Small intestine (tissue), 7 donors: ENCODE data around the gene MYO7A. TPM values are rescaled to one million over a fixed set of nuclear protein-coding genes. Genes with fewer than 3 reads are reported as not detected.

Experiments
- DNase-seq, 2 donors: peaks; one replicate each; pipeline versions ENCODE4 v3.0.0 to v3.0.0-alpha.2; 2013
- FAIRE-seq: peaks from 2 replicates; lab custom pipeline; 2012; peaks lifted over from hg19 to GRCh38; lab: Jason Lieb, UNC
- H3K27ac ChIP-seq, 3 donors: one replicate each; pipeline ENCODE4 v1.5.1; 2013; ENCODE audit warnings: low read length in 2 of 3, mild to moderate bottlenecking in 2 of 3, control low read depth in 1 of 3, inconsistent platforms in 1 of 3, low read depth in 1 of 3, moderate library complexity in 1 of 3
- H3K27me3 ChIP-seq, 3 donors: one replicate each; pipeline ENCODE4 v1.6.1; 2013; ENCODE audit warnings: low read length in 3 of 3, inconsistent platforms in 1 of 3; ENCODE audit not compliant: control insufficient read depth in 3 of 3, insufficient read depth in 3 of 3
- H3K36me3 ChIP-seq, 3 donors: one replicate each; pipeline ENCODE4 v1.6.1; 2013; ENCODE audit warnings: low read length in 3 of 3, inconsistent platforms in 1 of 3, low read depth in 1 of 3, mild to moderate bottlenecking in 1 of 3, moderate library complexity in 1 of 3; ENCODE audit not compliant: control insufficient read depth in 3 of 3, insufficient read depth in 2 of 3
- H3K4me1 ChIP-seq, 3 donors: one replicate each; pipeline ENCODE4 v1.6.1; 2013; ENCODE audit warnings: low read length in 2 of 3, inconsistent platforms in 1 of 3, low read depth in 1 of 3, mild to moderate bottlenecking in 1 of 3, moderate library complexity in 1 of 3; ENCODE audit not compliant: control insufficient read depth in 3 of 3, insufficient read depth in 2 of 3
- H3K4me3 ChIP-seq, 3 donors: one replicate each; pipeline ENCODE4 v1.5.1; 2013; ENCODE audit warnings: low read length in 3 of 3, control low read depth in 1 of 3, inconsistent platforms in 1 of 3, low read depth in 1 of 3, mild to moderate bottlenecking in 1 of 3, moderate library complexity in 1 of 3
- H3K9me3 ChIP-seq, 2 donors: one replicate each; pipeline ENCODE4 v1.6.1; 2013; ENCODE audit warnings: low read depth in 1 of 2, low read length in 1 of 2; ENCODE audit not compliant: control insufficient read depth in 2 of 2, insufficient read depth in 1 of 2
- WGBS, 3 donors: extraction: QIAGEN DNeasy Blood & Tissue Kit; methylation state at CpG; one replicate each; pipeline ENCODE4 v1.1.7; 2013; 5-methylcytosine and 5-hydroxymethylcytosine counted together
- polyA plus RNA-seq, 4 donors: library from polyadenylated mRNA; stranded (reverse) in 3 of 4; unstranded in 1 of 4; fragments of 200-250 nt in 3 of 4; fragments of 120-200 nt in 1 of 4; gene quantifications; one replicate each; pipeline versions ENCODE4 v1.2.1 to v1.2.3, GENCODE V29; 2013
- donor health status: healthy with polysubstance abuse.
- donor health status: control.
- donor health status: control.
- donor health status: Bipolar disorder and iron deficiency.
- donor health status: healthy.

The MYO7A gene
- polyA plus RNA-seq, 4 donors, result 1.4 to 74.2 (median 2.2) TPM

GRCh38 chr11:77111946-77112345 lies 16.1 kb upstream of the MYO7A start:
- peaks cover 0 to 58% (median 0%) of the 10 kb centered on the region in 3 donors for H3K36me3 ChIP-seq
- WGBS, 3 donors, result 93 to 97% (median 96%) methylated on average over 6 of the region's 6 CpGs
- no peaks in the 10 kb centered on the region for H3K27me3 ChIP-seq
- DNase-seq, result no peak
- FAIRE-seq, result no peak
- H3K9me3 ChIP-seq, result no peaks in the 10 kb centered on the region
- H3K4me3 ChIP-seq, result no peak overlapping the region
- H3K4me1 ChIP-seq, result peaks cover 7 to 25% (median 16%) of the 10 kb centered on the region in 3 donors
- peak overlapping the region in 1 of 3 donors; percentile 8 for H3K27ac ChIP-seq

DNA sequence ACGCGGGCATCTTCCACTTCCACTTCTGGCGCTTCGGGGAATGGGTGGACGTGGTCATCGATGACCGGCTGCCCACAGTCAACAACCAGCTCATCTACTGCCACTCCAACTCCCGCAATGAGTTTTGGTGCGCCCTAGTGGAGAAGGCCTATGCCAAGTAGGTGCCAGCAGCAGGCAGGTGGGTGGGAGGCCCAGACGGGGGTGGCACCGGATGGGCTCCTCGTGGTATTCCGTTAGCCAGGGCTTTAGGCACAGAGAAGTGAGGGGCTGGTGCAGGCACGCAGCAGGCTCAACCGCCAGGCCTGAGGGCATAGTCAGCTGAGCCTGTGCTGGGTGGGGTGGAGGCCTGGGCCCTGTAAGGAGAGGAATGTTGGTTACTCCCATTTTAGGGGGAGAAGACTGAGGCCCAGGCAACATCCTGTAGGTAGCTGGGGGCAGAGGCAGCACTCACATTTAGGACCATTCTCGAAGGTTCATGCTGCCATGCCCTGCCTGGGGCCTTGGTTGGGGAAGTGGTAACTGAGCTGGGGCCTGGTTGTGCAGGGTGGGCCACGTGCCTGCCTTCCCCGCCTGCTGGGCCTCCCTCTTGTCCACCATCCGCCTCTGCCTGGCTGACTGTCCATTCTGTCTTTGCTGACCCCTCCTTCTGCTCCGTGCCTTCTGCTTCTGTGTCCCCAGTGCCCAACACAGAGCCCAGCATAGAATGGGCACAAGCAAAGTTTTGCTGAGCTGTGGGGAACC lies 15.2 kb upstream of the MYO7A start:
- H3K4me1 ChIP-seq, result peaks cover 4 to 18% (median 13%) of the 10 kb centered on the region in 3 donors
- H3K4me3 ChIP-seq, result no peak overlapping the region
- 83 to 91% (median 91%) methylated on average over 20 of the region's 20 CpGs for WGBS, 3 donors
- no peaks in the 10 kb centered on the region for H3K27me3 ChIP-seq
- H3K9me3 ChIP-seq, result no peaks in the 10 kb centered on the region
- DNase-seq (no peak), FAIRE-seq (no peak)
- peaks cover 0 to 61% (median 0%) of the 10 kb centered on the region in 3 donors for H3K36me3 ChIP-seq
- H3K27ac ChIP-seq, result peak overlapping the region in 1 of 3 donors; percentile 27

DNA sequence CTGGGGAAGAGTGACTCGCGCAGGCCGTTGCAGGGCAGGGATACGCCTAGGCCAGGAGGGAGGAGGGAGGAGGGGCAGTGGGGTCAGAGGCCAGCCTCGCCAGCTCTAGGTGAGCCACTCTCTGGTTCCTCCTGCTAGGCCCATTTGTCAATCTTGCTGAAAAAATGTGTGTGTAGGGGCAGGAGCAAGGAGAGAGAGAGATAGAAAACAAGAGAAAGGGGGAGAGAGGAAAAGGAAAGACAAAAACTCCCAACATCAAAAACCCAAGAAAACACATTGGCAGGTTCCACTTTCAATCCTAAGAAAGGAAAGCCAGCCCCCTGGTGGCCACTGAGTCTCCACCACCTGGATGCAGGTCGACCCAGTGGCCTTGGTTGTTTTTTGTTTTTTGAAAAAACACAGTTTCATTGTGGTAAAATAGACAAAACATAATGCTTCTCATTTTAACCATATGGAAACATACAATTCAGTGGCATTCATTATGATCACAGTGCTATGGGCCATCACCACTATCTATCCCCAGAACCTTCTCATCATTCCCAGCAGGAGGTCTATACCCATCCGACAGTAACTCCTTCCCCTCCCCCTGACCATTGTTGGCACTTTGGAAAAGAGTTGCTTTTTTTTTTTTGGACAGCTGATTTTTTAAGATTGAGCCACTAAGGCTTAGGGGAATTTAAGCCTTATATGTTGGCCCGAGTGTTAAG lies 14.5 kb upstream of the MYO7A start:
- peaks cover 0 to 68% (median 3%) of the 10 kb centered on the region in 3 donors for H3K36me3 ChIP-seq
- DNase-seq (peak; percentile 51 to 69), FAIRE-seq (no peak)
- H3K4me3 ChIP-seq, result no peak overlapping the region
- 38 to 61% (median 48%) methylated on average over 8 of the region's 8 CpGs for WGBS, 3 donors
- H3K27ac ChIP-seq, result peak overlapping the region in 1 of 3 donors; percentile 27
- no peaks in the 10 kb centered on the region for H3K9me3 ChIP-seq
- H3K4me1 ChIP-seq, result peaks cover 4 to 18% (median 7%) of the 10 kb centered on the region in 3 donors
- H3K27me3 ChIP-seq, result no peaks in the 10 kb centered on the region

- 93 to 96% (median 96%) methylated on average over 13 of the region's 13 CpGs for WGBS, 3 donors
- DNase-seq, result no peak
Observed at GRCh38 chr11:77114089-77114463, 14.0 kb upstream of the MYO7A start.

GRCh38 chr11:77115181-77115611 lies 12.8 kb upstream of the MYO7A start:
- Histone ChIP-seq H3K36me3 (peaks cover 0 to 85% (median 8%) of the 10 kb centered on the region in 3 donors), H3K9me3 (no peaks in the 10 kb centered on the region), H3K27ac (no peak overlapping the region), H3K4me3 (no peak overlapping the region), H3K27me3 (no peaks in the 10 kb centered on the region), H3K4me1 (peaks cover 4 to 13% (median 7%) of the 10 kb centered on the region in 3 donors)
- 95 to 97% (median 96%) methylated on average over 16 of the region's 16 CpGs for WGBS, 3 donors
- FAIRE-seq, result no peak
- no peak for DNase-seq

More at GRCh38 chr11:77114089-77114463, 14.0 kb upstream of the MYO7A start:
- no peak overlapping the region for H3K27ac ChIP-seq
- peaks cover 4 to 18% (median 7%) of the 10 kb centered on the region in 3 donors for H3K4me1 ChIP-seq
- no peaks in the 10 kb centered on the region for H3K9me3 ChIP-seq
- no peak for FAIRE-seq
- no peaks in the 10 kb centered on the region for H3K27me3 ChIP-seq
- peaks cover 0 to 73% (median 3%) of the 10 kb centered on the region in 3 donors for H3K36me3 ChIP-seq
- no peak overlapping the region for H3K4me3 ChIP-seq

- H3K4me1 ChIP-seq, result peaks cover under 1 to 7% (median 6%) of the 10 kb centered on the region in 3 donors
- H3K4me3 ChIP-seq, result no peak overlapping the region
- no peak overlapping the region for H3K27ac ChIP-seq
- no peaks in the 10 kb centered on the region for H3K9me3 ChIP-seq
- no peaks in the 10 kb centered on the region for H3K27me3 ChIP-seq
- DNase-seq (no peak), FAIRE-seq (no peak)
- H3K36me3 ChIP-seq, result peaks cover 0 to 89% (median 14%) of the 10 kb centered on the region in 3 donors
- WGBS, 3 donors, result 80 to 96% (median 92%) methylated on average over 11 to 15 of the region's 15 CpGs
Observed at GRCh38 chr11:77115956-77116355, 12.1 kb upstream of the MYO7A start.

DNA sequence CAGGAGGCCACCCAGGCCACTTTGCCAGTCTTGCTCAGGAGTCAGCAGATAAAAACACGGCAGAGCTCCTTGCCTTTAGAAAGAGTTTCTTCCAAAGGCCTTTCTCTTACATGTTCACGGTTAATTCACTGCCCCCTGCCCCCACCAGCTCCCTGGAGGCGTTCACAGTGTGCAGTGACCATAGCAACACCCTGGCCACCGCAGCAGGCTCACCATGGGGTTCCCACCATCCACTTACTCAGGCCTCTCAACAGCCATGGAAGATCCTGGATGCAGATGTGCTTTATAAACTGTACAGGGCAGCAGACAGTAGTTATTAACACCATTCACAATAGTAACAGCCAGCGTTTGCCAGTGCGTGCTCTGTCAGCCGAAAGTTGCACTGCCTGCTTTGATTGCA lies 10.6 kb upstream of the MYO7A start:
- WGBS, 3 donors, result 81 to 86% (median 86%) methylated on average over 7 of the region's 7 CpGs
- Histone ChIP-seq H3K4me3 (no peak overlapping the region), H3K27me3 (no peaks in the 10 kb centered on the region), H3K9me3 (no peaks in the 10 kb centered on the region), H3K36me3 (peaks cover 2 to 95% (median 19%) of the 10 kb centered on the region in 3 donors), H3K27ac (no peak overlapping the region), H3K4me1 (peaks cover 0 to 7% (median 2%) of the 10 kb centered on the region in 3 donors)
- FAIRE-seq (no peak), DNase-seq (no peak)

DNA sequence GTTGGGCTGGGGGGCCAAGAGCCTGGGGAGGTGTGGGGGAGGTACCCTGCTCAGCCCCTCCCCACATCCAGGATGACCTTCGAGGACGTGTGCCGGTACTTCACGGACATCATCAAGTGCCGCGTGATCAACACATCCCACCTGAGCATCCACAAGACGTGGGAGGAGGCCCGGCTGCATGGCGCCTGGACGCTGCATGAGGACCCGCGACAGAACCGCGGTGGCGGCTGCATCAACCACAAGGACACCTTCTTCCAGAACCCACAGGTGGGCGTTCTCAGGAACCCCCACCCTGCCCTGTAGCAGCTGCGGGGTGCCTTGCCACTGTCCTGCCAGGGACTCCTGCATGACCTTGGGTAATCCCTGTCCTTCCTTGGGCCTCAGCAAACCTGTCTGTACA lies 10.0 kb upstream of the MYO7A start:
- 90 to 94% (median 92%) methylated on average over 17 of the region's 17 CpGs for WGBS, 3 donors
- Histone ChIP-seq H3K27ac (no peak overlapping the region), H3K4me1 (peaks cover 0 to 4% (median under 1%) of the 10 kb centered on the region in 3 donors), H3K27me3 (no peaks in the 10 kb centered on the region), H3K4me3 (no peak overlapping the region), H3K36me3 (peaks cover 7 to 95% (median 19%) of the 10 kb centered on the region in 3 donors), H3K9me3 (no peaks in the 10 kb centered on the region)
- DNase-seq (no peak), FAIRE-seq (no peak)
